Measurements from ENCODE around the gene FNDC3B.

The FNDC3B gene

DNA sequence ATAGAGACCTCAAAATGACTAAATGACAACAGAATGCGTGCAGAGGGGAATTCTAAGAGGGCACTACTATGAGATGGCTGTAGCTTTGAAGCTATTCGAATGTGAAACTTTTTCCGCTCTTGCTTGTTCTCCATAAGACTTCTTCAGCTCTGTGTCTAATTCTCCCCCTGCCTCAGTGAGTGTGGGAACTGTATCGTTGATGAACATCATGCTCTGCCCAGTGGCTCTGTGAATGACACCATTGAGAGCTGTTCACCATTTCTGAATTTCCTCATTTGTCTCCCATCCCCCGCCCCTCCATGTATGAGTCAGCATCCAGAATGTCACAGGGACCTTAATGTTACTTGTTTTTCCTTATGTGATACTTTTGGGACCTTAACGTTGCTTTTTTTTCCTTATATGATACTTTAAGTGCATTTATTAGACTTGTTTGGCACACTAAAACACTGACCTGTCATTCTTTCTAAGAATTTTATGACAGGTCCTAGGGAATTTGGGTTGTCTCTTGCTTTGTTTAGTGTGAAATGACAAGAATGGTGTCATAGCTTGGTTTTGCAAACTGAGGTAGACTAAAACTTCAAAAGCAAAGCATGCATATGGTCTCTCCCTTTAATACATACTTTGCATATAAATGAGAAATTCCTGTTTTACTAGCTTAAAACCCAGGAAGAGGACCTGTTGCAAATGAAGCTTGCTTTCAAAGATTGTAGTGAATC is 99.6 kb downstream of the FNDC3B start:
- DNase-seq: peak; percentile 88 to 91

GRCh38 chr3:172139528-172140276 is 100.3 kb downstream of the FNDC3B start:
- no peak for DNase-seq

DNA sequence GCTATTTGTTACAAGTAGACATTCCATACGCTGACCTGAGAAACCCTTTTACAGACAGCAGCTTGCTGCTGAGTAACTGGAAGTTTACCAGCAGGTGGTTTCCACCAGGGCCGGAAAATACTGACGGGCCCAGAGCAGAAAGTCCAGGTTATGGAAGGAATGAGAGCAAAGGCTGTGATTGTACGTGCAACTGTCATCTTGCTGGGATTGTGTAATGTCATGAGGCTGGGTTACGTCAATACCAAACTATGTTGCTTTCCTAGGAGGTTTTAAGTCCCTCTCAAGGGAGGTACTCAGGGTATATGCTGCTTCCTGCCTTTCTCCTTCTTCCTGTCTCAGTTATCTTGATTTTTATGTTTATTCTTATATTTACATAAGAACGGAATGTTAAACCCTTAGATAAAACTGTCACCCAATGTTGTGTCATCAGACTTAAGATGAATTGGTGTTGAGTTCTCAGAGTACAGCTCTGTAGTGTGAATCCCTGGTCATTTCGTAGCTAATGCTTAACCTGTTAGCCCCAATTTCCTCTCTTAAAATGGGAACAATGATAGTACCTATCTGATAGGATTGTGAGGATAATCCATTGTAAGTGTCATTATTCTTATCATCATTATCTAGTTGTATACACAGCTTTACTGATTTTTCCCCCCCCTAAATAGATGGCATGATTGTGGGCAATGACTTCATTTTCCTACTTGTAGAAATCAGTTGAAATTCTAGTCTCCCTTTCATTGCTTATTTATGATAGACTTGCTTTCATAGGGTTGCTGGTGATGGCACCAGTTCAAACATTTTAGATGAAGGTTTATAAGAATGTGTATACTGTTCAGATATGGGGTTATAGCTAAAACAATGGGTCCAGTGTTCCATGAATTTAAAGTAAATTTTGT is 101.4 kb downstream of the FNDC3B start:
- DNase-seq: peak; percentile 91 to 99

GRCh38 chr3:172142051-172142863 is 102.9 kb downstream of the FNDC3B start:
- DNase-seq: peak; percentile 42 to 54

DNA sequence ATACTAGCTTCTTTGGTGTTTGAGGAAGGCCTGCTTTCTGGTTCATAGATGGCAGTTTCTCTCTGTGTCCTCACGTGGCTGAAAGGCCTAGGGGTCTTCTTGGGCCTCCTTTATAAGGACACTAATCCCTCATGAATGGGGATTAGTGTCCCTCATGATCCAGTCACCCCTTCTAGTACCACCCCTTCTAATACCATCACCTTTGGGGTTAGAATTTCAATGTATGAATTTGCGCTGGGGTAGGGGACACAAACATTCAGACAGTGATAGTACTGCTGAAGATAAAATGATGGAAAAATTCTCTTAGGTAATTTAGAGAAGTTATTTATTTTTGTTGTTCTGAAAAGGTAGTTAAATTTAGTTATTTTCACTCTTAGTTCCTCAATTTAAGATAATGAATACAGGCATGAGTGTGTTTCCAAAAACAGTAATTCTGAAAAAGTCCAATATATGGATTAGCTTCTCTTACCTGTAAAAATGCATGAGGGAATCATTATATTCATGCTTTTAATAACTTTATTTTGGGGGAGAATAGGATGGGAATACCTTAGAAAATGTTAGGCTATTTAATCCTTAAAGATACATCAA is 103.6 kb downstream of the FNDC3B start:
- no peak for DNase-seq

GRCh38 chr3:172143739-172144497 is 104.5 kb downstream of the FNDC3B start:
- DNase-seq: no peak

DNA sequence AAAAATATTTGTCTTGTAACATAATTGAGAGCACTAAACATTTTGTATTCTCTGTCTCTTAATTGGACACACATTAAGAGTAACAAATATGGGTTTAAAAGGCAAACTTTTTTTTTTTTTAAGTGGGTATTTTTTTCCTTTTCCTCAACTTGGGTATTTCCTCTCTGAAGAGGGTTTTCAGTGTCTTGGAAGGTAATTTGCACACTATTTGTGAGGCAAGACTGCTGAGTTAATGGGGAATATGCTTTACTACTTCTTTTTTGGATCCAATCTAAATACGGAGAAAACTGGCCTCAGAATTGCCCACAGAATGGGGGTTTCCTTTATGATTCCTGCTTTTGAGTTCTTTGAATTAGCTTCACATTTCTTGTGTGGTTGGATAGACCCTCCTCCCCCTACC is 105.2 kb downstream of the FNDC3B start:
- peak; percentile 75 to 84 for DNase-seq

GRCh38 chr3:172145031-172145686 is 105.8 kb downstream of the FNDC3B start:
- DNase-seq: peak; percentile 47 to 58

GRCh38 chr3:172146349-172146748 is 107.0 kb downstream of the FNDC3B start:
- DNase-seq: no peak

DNA sequence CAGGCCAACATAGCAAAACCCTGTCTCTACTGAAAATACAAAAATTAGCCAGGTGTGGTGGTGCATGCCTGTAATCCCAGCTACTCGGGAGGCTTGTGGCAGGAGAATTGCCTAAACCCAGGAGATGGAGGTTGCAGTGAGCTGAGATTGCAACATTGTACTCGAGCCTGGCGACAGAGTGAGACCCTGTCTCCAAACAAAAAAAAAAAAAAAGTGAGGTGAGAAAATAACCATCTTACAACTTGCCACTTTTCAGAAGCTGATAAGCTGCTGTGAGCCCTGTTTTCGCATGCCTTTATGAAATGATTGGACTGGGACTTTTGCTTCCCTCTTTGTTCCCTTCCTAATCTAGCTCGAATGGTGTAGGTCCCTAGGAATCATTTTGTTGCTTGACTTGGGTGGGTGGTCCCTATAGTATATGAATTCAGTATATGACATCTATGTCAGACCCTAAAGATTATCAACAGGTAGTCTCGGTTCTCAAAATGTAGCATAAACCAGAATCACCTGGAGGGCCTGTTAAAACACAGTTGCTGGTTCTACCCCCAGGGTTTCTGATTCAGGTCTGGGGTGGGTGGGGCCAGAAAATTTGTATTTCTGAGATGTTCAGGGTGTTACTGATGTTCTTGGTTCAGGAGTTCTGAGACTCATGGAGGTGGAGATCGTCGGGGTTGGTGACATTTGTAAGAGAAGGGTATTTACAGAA is 107.9 kb downstream of the FNDC3B start:
- DNase-seq: no peak

DNA sequence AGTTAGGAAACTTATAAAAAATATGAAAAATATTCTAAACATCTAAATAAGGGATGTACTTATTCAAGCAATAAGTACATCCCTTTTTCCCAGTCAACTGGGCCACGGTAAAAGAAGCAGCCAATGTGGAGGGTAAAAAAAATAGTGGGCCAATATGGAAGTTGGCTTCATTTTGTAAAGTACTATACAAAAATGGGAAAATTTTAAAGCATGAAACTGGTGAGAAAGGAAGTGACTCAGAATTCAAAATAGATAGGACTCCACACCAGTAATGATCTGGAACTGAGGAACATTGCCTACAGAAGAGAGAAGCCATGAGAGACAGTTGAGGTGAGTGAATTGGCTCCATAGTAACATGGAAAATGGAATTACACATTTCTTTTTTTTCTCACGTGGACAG is 108.9 kb downstream of the FNDC3B start:
- DNase-seq: peak; percentile 84 to 87

- no peak for DNase-seq
Measured at GRCh38 chr3:172148702-172149565, 109.6 kb downstream of the FNDC3B start.

DNA sequence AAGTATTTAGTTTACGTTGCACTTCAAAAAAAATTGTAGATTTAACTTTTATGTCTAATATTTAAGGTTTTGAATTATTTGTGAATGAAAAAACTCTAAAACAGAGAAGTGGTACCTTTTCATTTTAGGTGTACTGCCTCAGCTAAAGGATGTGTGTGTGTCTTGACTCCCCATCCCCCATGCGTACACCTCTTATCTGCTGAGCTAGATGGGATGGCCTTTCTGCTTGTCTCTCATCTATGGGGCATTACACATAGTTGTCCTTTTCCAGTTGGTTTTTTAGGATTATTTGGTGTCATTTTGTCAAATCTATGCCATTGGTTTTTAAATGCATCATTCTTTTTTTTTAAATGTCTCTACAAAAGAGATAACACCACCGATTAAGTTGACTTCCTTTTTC is 110.9 kb downstream of the FNDC3B start:
- no peak for DNase-seq

- DNase-seq: no peak
Measured at GRCh38 chr3:172150913-172151650, 111.7 kb downstream of the FNDC3B start.

- no peak for DNase-seq
Measured at GRCh38 chr3:172151651-172152649, 112.6 kb downstream of the FNDC3B start.

GRCh38 chr3:172152874-172153273 is 113.5 kb downstream of the FNDC3B start:
- no peak for DNase-seq

- DNase-seq: peak; percentile 71 to 81
Measured at GRCh38 chr3:172153335-172153861, 114.0 kb downstream of the FNDC3B start.
